H9 (cell line): ENCODE results near the gene DTNBP1. TPM values are rescaled to one million over a fixed set of nuclear protein-coding genes. Genes with fewer than 3 reads are reported as not detected.

Experiments
- DNase-seq: peaks from one replicate; pipeline ENCODE4 v3.0.0-alpha.2; 2017
- H2AFZ ChIP-seq: one replicate; pipeline ENCODE4 v1.6.1; 2013; ENCODE audit warnings: mild to moderate bottlenecking, low read length, control low read depth, moderate library complexity
- H2AK5ac ChIP-seq: 2 replicates; pipeline ENCODE4 v1.6.1; 2013; ENCODE audit warnings: low read length, control low read depth, mixed read lengths; ENCODE audit not compliant: insufficient read length
- H2BK120ac ChIP-seq: one replicate; pipeline ENCODE4 v1.6.1; 2013; ENCODE audit warnings: low read depth, mild to moderate bottlenecking, low read length, control low read depth, inconsistent platforms; ENCODE audit not compliant: poor library complexity, severe bottlenecking
- H2BK12ac ChIP-seq: 2 replicates; pipeline ENCODE4 v1.6.1; 2013; ENCODE audit warnings: low read length, control low read depth, mixed read lengths, low read depth; ENCODE audit not compliant: insufficient read length
- H2BK15ac ChIP-seq: 2 replicates; pipeline ENCODE4 v1.6.1; 2013; ENCODE audit warnings: low read depth, low read length, control low read depth
- H2BK20ac ChIP-seq: one replicate; pipeline ENCODE4 v1.6.1; 2013; ENCODE audit warnings: low read depth, mild to moderate bottlenecking, low read length, control low read depth, inconsistent platforms; ENCODE audit not compliant: poor library complexity, severe bottlenecking
- H2BK5ac ChIP-seq: 2 replicates; pipeline ENCODE4 v1.6.1; 2013; ENCODE audit warnings: low read length, control low read depth, mixed read lengths; ENCODE audit not compliant: insufficient read length
- H3K14ac ChIP-seq: 2 replicates; pipeline ENCODE4 v1.6.1; 2013; ENCODE audit warnings: low read length, control low read depth; ENCODE audit not compliant: insufficient read depth
- H3K18ac ChIP-seq: 2 replicates; pipeline ENCODE4 v1.6.1; 2013; ENCODE audit warnings: low read depth, mild to moderate bottlenecking, mixed read lengths, low read length, control low read depth; ENCODE audit not compliant: insufficient read length
- H3K23ac ChIP-seq: 2 replicates; pipeline ENCODE4 v1.6.1; 2013; ENCODE audit warnings: low read length, control low read depth, mixed read lengths, low read depth; ENCODE audit not compliant: insufficient read length
- H3K23me2 ChIP-seq: 2 replicates; pipeline ENCODE4 v1.6.1; 2013; ENCODE audit warnings: low read depth, mild to moderate bottlenecking, mixed read lengths, low read length, control low read depth; ENCODE audit not compliant: insufficient read length, poor library complexity, severe bottlenecking
- H3K27ac ChIP-seq: 2 replicates; pipeline ENCODE4 v1.5.1; 2013; ENCODE audit warnings: low read length, control low read depth, mixed read lengths, low read depth; ENCODE audit not compliant: insufficient read length
- H3K27me3 ChIP-seq: 2 replicates; pipeline ENCODE4 v1.6.1; 2013; ENCODE audit warnings: low read length, control low read depth, inconsistent platforms; ENCODE audit not compliant: insufficient read depth
- H3K4ac ChIP-seq: 2 replicates; pipeline ENCODE4 v1.6.1; 2013; ENCODE audit warnings: low read depth, mild to moderate bottlenecking, control low read depth, inconsistent platforms, low read length, moderate library complexity
- H3K4me1 ChIP-seq: 2 replicates; pipeline ENCODE4 v1.6.1; 2013; ENCODE audit warnings: low read length, control low read depth, inconsistent platforms; ENCODE audit not compliant: insufficient read depth
- H3K4me2 ChIP-seq: 2 replicates; pipeline ENCODE4 v1.6.1; 2013; ENCODE audit warnings: low read length, control low read depth, mixed read lengths; ENCODE audit not compliant: insufficient read length, insufficient read depth
- H3K56ac ChIP-seq: 2 replicates; pipeline ENCODE4 v1.6.1; 2013; ENCODE audit warnings: low read depth, mild to moderate bottlenecking, mixed read lengths, low read length, control low read depth; ENCODE audit not compliant: insufficient read length
- H3K79me1 ChIP-seq: 2 replicates; pipeline ENCODE4 v1.6.1; 2013; ENCODE audit warnings: low read depth, mild to moderate bottlenecking, moderate library complexity, low read length, control low read depth, inconsistent platforms; ENCODE audit not compliant: insufficient read depth, poor library complexity, severe bottlenecking
- H3K79me2 ChIP-seq: 2 replicates; pipeline ENCODE4 v1.6.1; 2013; ENCODE audit warnings: low read length, control low read depth, inconsistent platforms; ENCODE audit not compliant: insufficient read depth
- H3K9ac ChIP-seq: 2 replicates; pipeline ENCODE4 v1.6.1; 2013; ENCODE audit warnings: low read length, control low read depth, mixed read lengths; ENCODE audit not compliant: insufficient read length; ENCODE audit errors: extremely low read depth
- H3K9me3 ChIP-seq: one replicate; pipeline ENCODE4 v1.6.1; 2013; ENCODE audit warnings: low read depth, low read length, inconsistent platforms; ENCODE audit not compliant: control insufficient read depth
- H3T11ph ChIP-seq: one replicate; pipeline ENCODE4 v1.6.1; 2013; ENCODE audit warnings: mild to moderate bottlenecking, low read length, control low read depth, inconsistent platforms
- H4K20me1 ChIP-seq: one replicate; pipeline ENCODE4 v1.6.1; 2013; ENCODE audit not compliant: control insufficient read depth, insufficient read length, insufficient read depth
- H4K5ac ChIP-seq: 2 replicates; pipeline ENCODE4 v1.6.1; 2013; ENCODE audit warnings: low read depth, mild to moderate bottlenecking, mixed read lengths, low read length, control low read depth; ENCODE audit not compliant: insufficient read length
- H4K8ac ChIP-seq: replicated peaks from 2 replicates; pipeline ENCODE4 v1.6.1; 2013; ENCODE audit warnings: low read length, control low read depth, mixed read lengths, low read depth; ENCODE audit not compliant: insufficient read length
- H4K91ac ChIP-seq: 2 replicates; pipeline ENCODE4 v1.6.1; 2013; ENCODE audit warnings: low read depth, mild to moderate bottlenecking, moderate library complexity, mixed read lengths, low read length, control low read depth; ENCODE audit not compliant: insufficient read length
- H3K27ac Mint-ChIP-seq, 3 experiments: 2 replicates in 2 of 3; 3 replicates in 1 of 3; pipeline ENCODE4 v1.8.0; 2020 to 2021; ENCODE audit warnings: mixed read lengths in 3 of 3, mild to moderate bottlenecking in 1 of 3, moderate library complexity in 1 of 3
- H3K27me3 Mint-ChIP-seq: 2 replicates; pipeline ENCODE4 v1.8.0; 2021; ENCODE audit warnings: low read depth, mild to moderate bottlenecking, moderate library complexity, mixed read lengths
- H3K36me3 Mint-ChIP-seq, 3 experiments: 2 replicates in 2 of 3; 3 replicates in 1 of 3; pipeline ENCODE4 v1.8.0; 2020 to 2021; ENCODE audit warnings: low read depth in 3 of 3, mixed read lengths in 3 of 3; ENCODE audit not compliant: insufficient read depth in 1 of 3
- H3K4me1 Mint-ChIP-seq, 2 experiments: 2 replicates each; pipeline ENCODE4 v1.8.0; 2020; ENCODE audit warnings: mixed read lengths in 2 of 2
- H3K4me3 Mint-ChIP-seq, 2 experiments: 2 replicates in 1 of 2; 3 replicates in 1 of 2; pipeline ENCODE4 v1.8.0; 2020 to 2021; ENCODE audit warnings: mild to moderate bottlenecking in 2 of 2, mixed read lengths in 2 of 2, moderate library complexity in 1 of 2
- H3K9me3 Mint-ChIP-seq, 2 experiments: 2 replicates in 1 of 2; 3 replicates in 1 of 2; pipeline ENCODE4 v1.8.0; 2020; ENCODE audit warnings: mild to moderate bottlenecking in 2 of 2, mixed read lengths in 2 of 2, moderate library complexity in 1 of 2
- WGBS: extraction: QIAGEN DNeasy Blood & Tissue Kit; methylation state at CpG from one replicate; pipeline ENCODE4 v1.1.7; 2013; ENCODE audit warnings: missing lambda C conversion rate, low lambda C conversion rate, mixed read lengths; ENCODE audit not compliant: insufficient read length; ENCODE audit errors: extremely low coverage; 5-methylcytosine and 5-hydroxymethylcytosine counted together
- total RNA-seq: library from RNA; stranded (reverse); gene quantifications from 2 replicates; pipeline ENCODE4 v1.2.1, GENCODE V29; 2021
- TF ChIP-seq, protein P1 (sequence below): fragments of 200-600 bp; sonication (generic); conservative IDR thresholded peaks from 3 replicates; pipeline ENCODE4 v1.8.0; 2021; ENCODE audit warnings: antibody characterized with exemption, mild to moderate bottlenecking

The DTNBP1 gene
- total RNA-seq, 1 experiment from 2014 or later = 12.9 TPM

DNA sequence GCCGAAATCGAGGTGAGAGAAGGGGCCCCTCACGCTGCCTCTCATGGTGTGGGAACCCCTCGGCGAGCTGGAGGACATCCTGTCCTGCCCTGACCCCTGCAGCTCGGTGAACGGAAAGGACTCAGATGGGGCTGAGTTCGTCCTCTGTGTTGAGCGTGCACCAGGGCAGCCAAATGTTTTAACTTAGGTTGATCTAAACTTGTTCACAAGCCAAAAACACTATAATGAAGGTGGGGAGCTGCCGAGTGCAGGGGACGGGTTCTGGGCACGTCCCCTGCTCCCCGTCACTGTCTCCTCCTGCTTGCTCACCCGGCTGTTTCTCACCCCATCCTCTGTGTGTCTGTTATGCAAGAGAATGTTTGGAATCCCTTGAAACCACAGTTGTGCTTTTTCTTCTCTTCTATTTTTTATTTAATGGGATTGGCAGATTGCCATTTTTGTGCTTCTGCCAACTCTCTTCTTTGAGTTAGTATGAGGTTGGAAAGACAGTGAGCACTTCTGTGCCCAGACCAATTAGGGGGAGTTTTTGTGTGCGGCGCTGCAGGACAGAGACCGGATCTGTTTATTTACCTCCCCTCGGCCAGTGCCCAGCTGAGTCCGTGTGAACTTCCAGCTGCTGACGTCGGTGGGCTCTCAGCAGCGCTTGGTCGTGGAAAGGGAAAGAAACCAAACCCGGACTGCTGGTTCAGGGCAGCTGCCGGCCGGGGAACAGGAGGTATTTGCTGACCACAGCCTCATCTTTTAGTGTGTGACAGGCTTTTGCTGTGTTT is 158.1 kb downstream of the DTNBP1 start:
- no peak overlapping the region for H4K5ac ChIP-seq
- no CpG with 5 or more reads among the region's 26 CpGs for WGBS
- no peak overlapping the region for H2AK5ac ChIP-seq
- H3K18ac ChIP-seq = no peak overlapping the region
- no peaks in the 10 kb centered on the region for H3K9me3 Mint-ChIP-seq
- H2BK120ac ChIP-seq = no peak overlapping the region
- no peak overlapping the region for H3K56ac ChIP-seq
- peaks cover 3% of the 10 kb centered on the region for H4K20me1 ChIP-seq
- no peak overlapping the region for H3K4ac ChIP-seq
- no peak for DNase-seq
- H4K91ac ChIP-seq = no peak overlapping the region
- H3K9ac ChIP-seq = no peak overlapping the region
- H3K9me3 ChIP-seq = no peaks in the 10 kb centered on the region
- TF ChIP-seq, protein P1, sequence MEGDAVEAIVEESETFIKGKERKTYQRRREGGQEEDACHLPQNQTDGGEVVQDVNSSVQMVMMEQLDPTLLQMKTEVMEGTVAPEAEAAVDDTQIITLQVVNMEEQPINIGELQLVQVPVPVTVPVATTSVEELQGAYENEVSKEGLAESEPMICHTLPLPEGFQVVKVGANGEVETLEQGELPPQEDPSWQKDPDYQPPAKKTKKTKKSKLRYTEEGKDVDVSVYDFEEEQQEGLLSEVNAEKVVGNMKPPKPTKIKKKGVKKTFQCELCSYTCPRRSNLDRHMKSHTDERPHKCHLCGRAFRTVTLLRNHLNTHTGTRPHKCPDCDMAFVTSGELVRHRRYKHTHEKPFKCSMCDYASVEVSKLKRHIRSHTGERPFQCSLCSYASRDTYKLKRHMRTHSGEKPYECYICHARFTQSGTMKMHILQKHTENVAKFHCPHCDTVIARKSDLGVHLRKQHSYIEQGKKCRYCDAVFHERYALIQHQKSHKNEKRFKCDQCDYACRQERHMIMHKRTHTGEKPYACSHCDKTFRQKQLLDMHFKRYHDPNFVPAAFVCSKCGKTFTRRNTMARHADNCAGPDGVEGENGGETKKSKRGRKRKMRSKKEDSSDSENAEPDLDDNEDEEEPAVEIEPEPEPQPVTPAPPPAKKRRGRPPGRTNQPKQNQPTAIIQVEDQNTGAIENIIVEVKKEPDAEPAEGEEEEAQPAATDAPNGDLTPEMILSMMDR = no peak
- H3K36me3 Mint-ChIP-seq = peaks cover 79 to 98% (median 97%) of the 10 kb centered on the region in 3 experiments
- H3K27ac Mint-ChIP-seq = peak overlapping the region in 2 of 3 experiments; percentile 39 to 92; a peak in 3 of 7 replicates
- H2BK12ac ChIP-seq = no peak overlapping the region
- H3K79me2 ChIP-seq = peaks cover 22% of the 10 kb centered on the region; the same call in 1 of the 2 replicates
- H3K4me1 Mint-ChIP-seq = peaks cover 35 to 39% of the 10 kb centered on the region in 2 experiments
- H3T11ph ChIP-seq = no peak overlapping the region
- H2BK15ac ChIP-seq = no peak overlapping the region
- H3K23ac ChIP-seq = no peak overlapping the region
- peaks cover 6% of the 10 kb centered on the region for H3K79me1 ChIP-seq
- no peak overlapping the region for H3K27ac ChIP-seq
- no peaks in the 10 kb centered on the region for H3K27me3 ChIP-seq
- no peak overlapping the region for H2BK20ac ChIP-seq
- H3K4me3 Mint-ChIP-seq = no peak overlapping the region
- no peak overlapping the region; the same call in 1 of the 2 replicates for H3K14ac ChIP-seq
- no peaks in the 10 kb centered on the region; the same call in 1 of the 2 replicates for H3K4me1 ChIP-seq
- H2BK5ac ChIP-seq = no peak overlapping the region
- peaks cover 1% of the 10 kb centered on the region; the same call in 1 of the 2 replicates for H3K27me3 Mint-ChIP-seq
- H2AFZ ChIP-seq = no peak overlapping the region
- no peaks in the 10 kb centered on the region for H3K23me2 ChIP-seq
- H4K8ac ChIP-seq = no peak overlapping the region
- no peak overlapping the region for H3K4me2 ChIP-seq
